Right ventricle myocardium inferior (tissue), 1 donor: Measurements from ENCODE around the gene CFAP90. TPM values are rescaled to one million over a fixed set of nuclear protein-coding genes. Genes with fewer than 3 reads are reported as not detected.

Source experiments
- ATAC-seq: fragments of 200-7000 bp; cut with Tn5 transposase; one replicate; pipeline ENCODE4 v1.9.1; 2020; ENCODE audit warnings: mild to moderate bottlenecking, moderate library complexity
- DNase-seq: peaks from one replicate; pipeline ENCODE4 v3.0.0; 2021; ENCODE audit errors: missing footprints
- intact Hi-C: fragments of 100-400 bp; cut with DNase I; formaldehyde crosslinking; loops from one replicate; pipeline ENCODE4 v1.11.0; 2022
- total RNA-seq: library from RNA; stranded (reverse); fragmentation: NEBNext Ultra II Directional; extraction: Animal tissue kit (Norgen Biotek cat#: 25700); gene quantifications from one replicate; pipeline ENCODE4 v1.2.1, GENCODE V29; 2021
- donor health status: DM: no; HTN: yes; CAD: no; lungs with severe emphysema.

Gene CFAP90
- total RNA-seq, 1 donor from 2014 or later: not detected

DNA sequence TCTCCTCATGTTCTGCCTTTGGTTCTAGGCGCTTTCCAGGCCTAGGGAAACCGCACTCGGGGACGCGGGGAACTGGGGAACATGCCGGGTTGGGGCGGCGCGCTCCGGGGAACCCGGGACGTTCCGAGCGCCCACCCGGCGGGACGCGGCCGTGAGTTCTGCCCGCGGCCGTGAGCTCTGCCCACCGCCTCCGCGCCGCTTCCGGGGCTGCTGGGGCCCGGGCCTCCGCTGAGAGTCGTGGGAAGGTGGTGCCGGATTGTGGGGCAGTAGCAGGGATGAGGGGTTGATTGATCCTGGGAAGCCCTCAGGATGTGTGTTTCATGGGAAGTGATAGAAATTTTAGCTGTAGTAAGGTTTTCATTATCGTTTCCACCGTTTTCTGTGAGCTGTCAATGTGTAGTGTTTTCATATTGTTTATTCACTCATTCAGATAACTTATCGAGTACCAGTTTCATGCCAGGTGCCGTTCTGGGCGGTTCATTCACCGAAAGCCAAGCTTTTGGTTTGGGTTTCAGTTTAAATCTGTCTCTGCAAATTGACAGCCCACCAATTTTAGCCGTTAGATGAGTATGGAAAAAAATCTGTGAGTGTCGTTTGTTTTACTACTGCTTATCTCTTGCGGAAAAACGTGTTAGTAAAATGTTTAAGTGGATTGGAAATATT is 18.7 kb upstream of the CFAP90 start:
- intact Hi-C loops: no loop called here
- ATAC-seq (peak; percentile 56), DNase-seq (no peak)

GRCh38 chr5:7868773-7869473 is 18.0 kb upstream of the CFAP90 start, which contains the start of the genes FASTKD3 and MTRR:
TSS of gene FASTKD3 (minus strand) at chr5:7869031. CDS start at chr5:7868083, 948 bp downstream.
TSS of gene MTRR (plus strand) at chr5:7869148. CDS start at chr5:7870795, 1,647 bp downstream.
- DNase-seq (peak; percentile 96), ATAC-seq (peak; percentile 100)
- intact Hi-C loops: no loop called here

DNA sequence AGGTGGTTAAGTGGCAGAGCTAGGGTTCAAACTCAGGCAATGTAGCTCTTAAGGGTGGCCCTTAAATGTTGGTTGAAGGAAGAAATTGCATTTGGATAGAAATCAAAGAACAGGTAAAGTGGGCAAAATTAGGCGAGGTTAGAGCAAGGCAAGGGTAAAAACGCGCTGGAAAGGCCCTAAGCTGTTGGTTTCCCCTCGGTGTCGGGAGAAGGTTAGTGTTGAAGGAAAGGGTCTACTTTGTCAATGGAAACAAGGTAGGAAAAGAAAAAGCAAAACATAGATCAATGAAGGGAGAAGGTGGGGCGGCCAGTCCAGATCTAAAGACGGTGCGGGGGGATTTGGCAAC is 17.5 kb upstream of the CFAP90 start:
- ATAC-seq (no peak), DNase-seq (no peak)
- intact Hi-C loops: no loop called here

DNA sequence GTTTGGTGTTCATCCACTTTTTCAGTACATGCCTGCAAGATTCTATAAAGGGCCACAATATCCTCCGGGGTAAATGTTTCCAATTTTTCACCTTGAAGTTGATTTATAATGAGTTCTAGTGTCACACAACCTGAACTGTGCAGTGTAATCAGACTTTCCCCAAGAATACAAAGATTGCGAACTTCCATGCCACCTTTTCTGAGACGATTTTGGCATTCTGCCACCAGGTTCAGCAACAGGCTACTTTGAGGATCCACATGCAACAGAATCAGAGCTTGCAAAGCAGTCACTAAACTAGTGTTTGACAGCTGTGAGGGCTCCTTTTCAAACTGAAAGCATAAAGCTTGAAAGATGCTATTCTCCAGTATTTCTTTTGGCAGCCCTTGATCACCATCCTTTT is 16.3 kb upstream of the CFAP90 start:
- ATAC-seq (no peak), DNase-seq (no peak)
- intact Hi-C loops: no loop called here

- DNase-seq (no peak), ATAC-seq (no peak)
- intact Hi-C loops: no loop called here
Observed at GRCh38 chr5:7866196-7866595, 15.3 kb upstream of the CFAP90 start.

DNA sequence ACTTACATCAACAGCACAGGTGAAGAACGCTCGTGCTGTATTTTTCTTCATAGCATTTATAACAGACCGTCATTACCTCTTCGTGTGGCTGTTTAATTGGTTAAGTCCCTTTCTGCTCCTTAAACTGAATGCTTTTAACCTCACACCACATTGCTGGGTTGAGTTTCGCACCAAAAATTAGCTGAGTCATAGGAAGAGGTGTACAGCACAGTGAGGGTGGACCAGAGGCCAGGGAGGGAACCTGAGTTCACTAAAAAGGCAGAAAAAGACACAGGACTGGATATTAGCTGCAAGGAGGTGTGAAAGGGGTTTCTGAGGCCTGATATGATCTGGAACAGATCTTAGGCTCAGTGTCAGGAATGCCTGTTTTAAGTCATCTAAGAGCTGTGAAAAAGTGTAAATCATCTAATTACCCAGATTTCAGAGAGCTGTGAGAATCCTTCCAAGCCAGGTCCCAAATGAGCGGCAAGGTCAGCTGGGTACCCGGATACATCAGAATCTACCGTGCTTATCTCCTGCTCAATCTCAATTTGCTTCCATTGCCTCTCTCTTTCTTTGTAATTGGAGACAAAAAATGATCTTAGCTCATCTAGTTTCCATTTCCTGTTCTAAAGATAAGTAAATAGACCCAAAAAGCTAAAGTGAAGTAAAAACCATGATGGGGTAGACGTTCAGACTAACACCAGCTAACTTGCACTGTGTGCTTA is 7.1 kb upstream of the CFAP90 start:
- DNase-seq (no peak), ATAC-seq (no peak)
- intact Hi-C loops: no loop called here

- no peak for DNase-seq
- intact Hi-C loops: no loop called here
- no peak for ATAC-seq
Observed at GRCh38 chr5:7857361-7857760, 6.4 kb upstream of the CFAP90 start.

GRCh38 chr5:7856855-7857254 is 5.9 kb upstream of the CFAP90 start:
- ATAC-seq (peak; percentile 50), DNase-seq (no peak)
- intact Hi-C loops: no loop called here

- intact Hi-C loops: no loop called here
- ATAC-seq: no peak
- no peak for DNase-seq
Observed at GRCh38 chr5:7855611-7856010, 4.7 kb upstream of the CFAP90 start.

DNA sequence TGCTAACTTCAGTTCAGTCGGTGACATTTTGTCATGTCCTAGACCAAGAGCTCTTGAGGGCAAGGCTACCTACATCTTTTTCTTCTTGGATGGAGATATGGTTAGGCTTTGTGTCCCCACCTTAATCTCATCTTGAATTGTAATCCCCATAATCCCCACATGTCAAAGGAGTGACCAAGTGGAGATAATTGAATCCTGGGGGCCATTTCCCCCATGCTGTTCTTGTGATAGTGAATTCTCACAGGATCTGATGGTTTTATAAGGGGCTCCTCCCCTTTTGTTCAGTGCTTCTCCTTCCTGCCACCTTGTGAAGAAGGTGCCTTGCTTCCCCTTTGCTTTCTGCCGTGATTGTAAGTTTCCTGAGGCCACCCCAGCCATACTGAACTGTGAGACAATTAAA is 2.1 kb upstream of the CFAP90 start:
- intact Hi-C loops: no loop called here
- ATAC-seq (no peak), DNase-seq (no peak)

DNA sequence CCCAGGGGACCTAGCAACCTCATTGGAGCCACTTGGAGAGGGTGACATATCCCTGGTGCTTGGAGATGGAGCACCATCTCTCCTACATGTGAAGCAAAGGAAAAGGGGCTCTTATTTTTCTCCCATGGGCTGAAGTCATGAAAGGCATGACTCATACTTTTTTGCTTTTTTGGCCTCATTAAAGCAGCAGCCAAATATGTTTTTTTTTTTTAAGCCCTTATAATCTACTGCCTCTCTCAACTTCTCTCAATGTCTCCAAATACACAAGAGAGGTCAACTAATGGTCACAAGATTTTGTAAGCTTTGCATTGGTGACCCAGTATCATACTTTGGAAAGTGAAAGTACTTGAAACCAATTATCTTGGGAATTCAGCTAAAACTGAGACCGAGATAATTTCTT is 1.6 kb upstream of the CFAP90 start:
- DNase-seq (no peak), ATAC-seq (peak; percentile 34)
- intact Hi-C loops: no loop called here

- ATAC-seq (no peak), DNase-seq (no peak)
- intact Hi-C loops: no loop called here
Observed at GRCh38 chr5:7851617-7852289, 820 bp upstream of the CFAP90 start.

GRCh38 chr5:7851240-7851592 is 283 bp upstream of the CFAP90 start:
- DNase-seq (no peak), ATAC-seq (no peak)
- intact Hi-C loops: no loop called here

GRCh38 chr5:7849681-7850394 is 1.1 kb downstream of the CFAP90 start:
- ATAC-seq (peak; percentile 47), DNase-seq (no peak)
- intact Hi-C loops: no loop called here

DNA sequence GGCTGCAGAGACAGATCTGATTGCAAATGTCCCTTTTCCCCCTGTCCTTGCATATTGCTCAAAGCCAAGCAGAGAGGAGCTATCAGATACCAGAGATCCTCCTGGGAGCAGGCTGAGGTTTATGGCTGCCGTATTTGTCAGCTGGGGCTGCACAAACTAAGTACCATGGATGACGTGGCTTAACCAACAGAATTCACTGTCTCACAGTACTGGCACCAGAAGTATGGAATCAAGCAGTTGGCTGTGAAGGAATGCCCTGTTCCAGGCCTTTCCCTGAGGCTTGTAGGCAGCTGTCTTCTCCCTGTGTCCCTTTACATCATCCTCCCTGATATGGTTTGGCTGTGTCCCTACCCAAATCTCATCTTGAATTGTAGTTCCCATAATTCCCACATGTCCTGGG is 2.6 kb downstream of the CFAP90 start:
- DNase-seq (no peak), ATAC-seq (no peak)
- intact Hi-C loops: no loop called here

DNA sequence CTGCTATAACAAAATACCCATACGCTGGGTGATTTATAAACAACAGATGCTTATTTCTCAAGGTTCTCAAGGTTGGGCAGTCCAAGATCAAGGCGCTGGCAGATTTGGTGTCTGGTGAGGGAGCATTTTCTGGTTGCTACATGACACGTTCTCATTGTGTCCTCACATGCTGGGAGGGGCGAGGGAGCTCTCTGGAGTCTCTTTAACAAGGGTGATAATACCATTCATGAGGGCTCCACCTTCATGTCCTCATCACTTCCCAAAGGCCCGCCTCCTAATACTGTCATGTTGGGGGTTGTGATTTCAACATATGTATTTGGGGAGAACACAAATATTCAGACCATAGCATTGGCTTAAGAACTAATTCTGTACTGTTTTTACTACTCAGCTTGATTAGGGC is 4.6 kb downstream of the CFAP90 start:
- ATAC-seq: no peak
- intact Hi-C loops: no loop called here
- DNase-seq: no peak

DNA sequence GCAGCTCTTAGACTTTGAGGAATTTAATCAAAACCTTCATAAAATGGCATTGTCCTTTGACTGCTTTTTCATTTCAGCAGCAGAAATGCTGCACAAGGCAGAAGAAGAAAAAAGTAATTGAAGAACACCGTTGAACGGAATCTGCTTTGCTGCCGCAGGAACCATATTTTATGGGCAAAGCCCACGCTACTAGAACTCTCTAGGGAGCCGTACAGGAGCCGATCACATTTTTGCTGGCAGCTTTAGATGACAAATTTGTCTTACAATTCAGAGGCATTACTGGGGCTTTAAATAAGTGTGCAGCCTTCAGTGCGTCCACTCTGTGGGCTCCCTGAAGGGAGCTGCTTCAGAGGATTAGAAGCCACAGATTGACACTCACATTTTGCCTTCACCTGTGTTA is 5.4 kb downstream of the CFAP90 start:
- ATAC-seq (no peak), DNase-seq (no peak)
- intact Hi-C loops: no loop called here

- intact Hi-C loops: no loop called here
- DNase-seq (no peak), ATAC-seq (no peak)
Observed at GRCh38 chr5:7844901-7845300, 6.0 kb downstream of the CFAP90 start.

DNA sequence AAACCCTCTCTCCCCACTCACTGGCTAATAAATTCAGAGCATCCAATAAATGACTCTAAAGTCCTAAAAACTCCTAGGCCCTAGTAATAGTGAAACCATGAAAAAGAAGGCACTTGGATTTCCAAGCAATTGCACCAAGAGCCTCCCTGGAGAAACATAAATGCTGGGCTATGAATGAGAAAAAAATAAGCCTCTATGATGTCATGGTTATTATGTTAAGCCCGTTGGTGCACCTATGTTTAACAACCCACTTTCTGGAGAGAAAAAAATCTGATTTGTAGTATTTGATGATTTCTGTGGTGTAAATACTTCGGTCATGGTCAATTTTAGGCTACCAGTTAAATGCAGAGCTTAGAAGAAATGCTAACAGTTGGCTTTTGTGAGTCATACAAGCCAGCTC is 8.4 kb downstream of the CFAP90 start:
- DNase-seq (no peak), ATAC-seq (no peak)
- intact Hi-C loops: no loop called here
